ENCODE data around the gene KDM4B. TPM values are rescaled to one million over a fixed set of nuclear protein-coding genes. Genes with fewer than 3 reads are reported as not detected.

Gene KDM4B
- total RNA-seq, 1 experiment from 2014 or later, result 43.7 TPM

DNA sequence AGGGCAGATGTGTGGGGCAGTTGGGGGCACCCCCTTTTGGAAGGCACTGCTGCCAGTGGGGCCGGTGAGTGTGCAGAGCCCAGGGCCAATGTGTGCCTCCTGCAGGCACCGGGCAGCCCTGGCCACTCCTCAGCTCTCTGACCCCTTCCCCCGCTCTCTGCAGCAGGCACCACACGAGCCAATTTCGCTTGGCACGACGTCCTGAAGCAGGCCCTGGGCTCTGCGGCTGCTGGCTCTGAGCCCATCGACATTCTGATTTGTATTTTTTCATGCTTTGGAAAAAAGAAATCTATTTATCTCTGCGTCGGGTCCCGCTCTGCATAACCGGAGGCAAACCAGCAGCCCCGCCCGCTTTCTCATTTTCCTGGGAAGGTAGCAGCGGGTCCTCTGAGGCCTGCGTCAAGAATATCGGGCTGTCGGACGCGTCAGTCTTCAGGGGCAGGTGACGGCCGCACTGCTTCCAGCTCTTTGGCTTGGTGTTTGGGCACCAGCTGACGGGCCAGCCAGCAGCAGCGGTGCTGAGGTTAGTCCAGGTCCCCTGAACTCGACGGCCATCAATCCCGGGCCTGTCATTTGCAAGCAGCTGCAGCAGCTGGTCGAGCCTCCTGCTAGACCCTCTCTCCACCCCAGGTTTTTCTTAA, 134.3 kb downstream of the KDM4B start:
- no peak overlapping the region for H2BK5ac ChIP-seq (ENCODE audit: insufficient read length, low read length)
- Mint-ChIP-seq H3K4me3 (no peak overlapping the region), H3K9me3 (peaks cover 23 to 25% of the 10 kb centered on the region in 2 experiments), H3K27me3 (ENCODE audit: low read depth) (no peaks in the 10 kb centered on the region), H3K4me1 (0 out of 4 replicates have a peak, but pooled peaks cover 0 to 4% of the 10 kb centered on the region in 2 experiments), H3K27ac (peak overlapping the region in 1 of 3 experiments; percentile 74; a peak in 1 of 7 replicates), H3K36me3 (ENCODE audit: insufficient read depth in 1 of 3, low read depth in 3 of 3) (peaks cover 24 to 34% (median 30%) of the 10 kb centered on the region in 3 experiments)
- no peak overlapping the region for H3K18ac ChIP-seq (ENCODE audit: insufficient read length, low read depth, low read length)
- H2BK15ac ChIP-seq (ENCODE audit: low read depth, low read length), result no peak overlapping the region
- H3K4me2 ChIP-seq (ENCODE audit: insufficient read depth, insufficient read length, low read length), result no peak overlapping the region
- H3T11ph ChIP-seq (ENCODE audit: low read length), result no peak overlapping the region
- no peak overlapping the region for H3K4ac ChIP-seq (ENCODE audit: low read depth, low read length)
- H2AFZ ChIP-seq (ENCODE audit: low read length), result no peak overlapping the region
- no peak overlapping the region for H3K56ac ChIP-seq (ENCODE audit: insufficient read length, low read depth, low read length)
- H2AK5ac ChIP-seq (ENCODE audit: insufficient read length, low read length), result no peak overlapping the region
- TF ChIP-seq, protein P1, sequence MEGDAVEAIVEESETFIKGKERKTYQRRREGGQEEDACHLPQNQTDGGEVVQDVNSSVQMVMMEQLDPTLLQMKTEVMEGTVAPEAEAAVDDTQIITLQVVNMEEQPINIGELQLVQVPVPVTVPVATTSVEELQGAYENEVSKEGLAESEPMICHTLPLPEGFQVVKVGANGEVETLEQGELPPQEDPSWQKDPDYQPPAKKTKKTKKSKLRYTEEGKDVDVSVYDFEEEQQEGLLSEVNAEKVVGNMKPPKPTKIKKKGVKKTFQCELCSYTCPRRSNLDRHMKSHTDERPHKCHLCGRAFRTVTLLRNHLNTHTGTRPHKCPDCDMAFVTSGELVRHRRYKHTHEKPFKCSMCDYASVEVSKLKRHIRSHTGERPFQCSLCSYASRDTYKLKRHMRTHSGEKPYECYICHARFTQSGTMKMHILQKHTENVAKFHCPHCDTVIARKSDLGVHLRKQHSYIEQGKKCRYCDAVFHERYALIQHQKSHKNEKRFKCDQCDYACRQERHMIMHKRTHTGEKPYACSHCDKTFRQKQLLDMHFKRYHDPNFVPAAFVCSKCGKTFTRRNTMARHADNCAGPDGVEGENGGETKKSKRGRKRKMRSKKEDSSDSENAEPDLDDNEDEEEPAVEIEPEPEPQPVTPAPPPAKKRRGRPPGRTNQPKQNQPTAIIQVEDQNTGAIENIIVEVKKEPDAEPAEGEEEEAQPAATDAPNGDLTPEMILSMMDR (conservative IDR thresholded peaks at IDR 0.05), result no peak
- no peak overlapping the region for H4K5ac ChIP-seq (ENCODE audit: insufficient read length, low read depth, low read length)
- H3K9ac ChIP-seq (ENCODE audit: extremely low read depth, insufficient read length, low read length), result no peak overlapping the region
- no peak overlapping the region for H3K23ac ChIP-seq (ENCODE audit: insufficient read length, low read depth, low read length)
- H3K4me1 ChIP-seq (ENCODE audit: insufficient read depth, low read length), result no peaks in the 10 kb centered on the region
- H2BK20ac ChIP-seq (ENCODE audit: low read depth, low read length, poor library complexity, severe bottlenecking), result no peak overlapping the region
- no peaks in the 10 kb centered on the region for H3K79me2 ChIP-seq (ENCODE audit: insufficient read depth, low read length)
- H3K9me3 ChIP-seq (ENCODE audit: control insufficient read depth, low read depth, low read length), result peaks cover 8% of the 10 kb centered on the region
- no peaks in the 10 kb centered on the region for H3K27me3 ChIP-seq (ENCODE audit: insufficient read depth, low read length)
- WGBS (ENCODE audit: extremely low coverage, insufficient read length, low lambda C conversion rate), result no CpG with 5 or more reads among the region's 29 CpGs
- H2BK120ac ChIP-seq (ENCODE audit: low read depth, low read length, poor library complexity, severe bottlenecking), result no peak overlapping the region
- no peaks in the 10 kb centered on the region for H3K23me2 ChIP-seq (ENCODE audit: insufficient read length, low read depth, low read length, poor library complexity, severe bottlenecking)
- H4K8ac ChIP-seq (replicated peaks; ENCODE audit: insufficient read length, low read depth, low read length), result no peak overlapping the region
- H2BK12ac ChIP-seq (ENCODE audit: insufficient read length, low read depth, low read length), result no peak overlapping the region
- DNase-seq, result no peak
- no peak overlapping the region for H4K91ac ChIP-seq (ENCODE audit: insufficient read length, low read depth, low read length)
- no peaks in the 10 kb centered on the region for H3K79me1 ChIP-seq (ENCODE audit: insufficient read depth, low read depth, low read length, poor library complexity, severe bottlenecking)
- H3K27ac ChIP-seq (ENCODE audit: insufficient read length, low read depth, low read length), result no peak overlapping the region
- H3K14ac ChIP-seq (ENCODE audit: insufficient read depth, low read length), result no peak overlapping the region; the same call in 1 of the 2 replicates
- no peaks in the 10 kb centered on the region for H4K20me1 ChIP-seq (ENCODE audit: control insufficient read depth, insufficient read depth, insufficient read length)
